WTC11 (cell line): ENCODE results near the gene MAPRE2. TPM values are rescaled to one million over a fixed set of nuclear protein-coding genes. Genes with fewer than 3 reads are reported as not detected.

ENCODE experiments used
- ATAC-seq: fragments of 200-7000 bp; cut with Tn5 transposase; 2 replicates; pipeline ENCODE4 v1.10.0; 2021; ENCODE audit warnings: mild to moderate bottlenecking, moderate library complexity
- CTCF ChIA-PET: fragments of 300-600 bp; sonication (Branson Sonifier 250); formaldehyde crosslinking; loops from one replicate; lab custom pipeline; 2021; ENCODE audit warnings: antibody characterized with exemption; lab: Charles Lee
- POLR2A ChIA-PET: fragments of 350-600 bp; sonication (Branson Sonifier 250); formaldehyde crosslinking; loops from one replicate; lab custom pipeline; 2021; ENCODE audit warnings: antibody characterized with exemption; lab: Charles Lee
- DNase-seq: peaks from one replicate; pipeline ENCODE4 v3.0.0; 2021; ENCODE audit warnings: low spot score
- H3K27ac Mint-ChIP-seq: 2 replicates; pipeline ENCODE4 v1.8.0; 2021; ENCODE audit warnings: mixed read lengths
- H3K27me3 Mint-ChIP-seq: 2 replicates; pipeline ENCODE4 v1.8.0; 2021; ENCODE audit warnings: low read depth, mild to moderate bottlenecking, moderate library complexity, mixed read lengths
- H3K36me3 Mint-ChIP-seq: 2 replicates; pipeline ENCODE4 v1.8.0; 2021; ENCODE audit warnings: mixed read lengths
- H3K4me1 Mint-ChIP-seq: 2 replicates; pipeline ENCODE4 v1.8.0; 2022; ENCODE audit warnings: mixed read lengths
- H3K4me3 Mint-ChIP-seq: 2 replicates; pipeline ENCODE4 v1.8.0; 2021; ENCODE audit warnings: mild to moderate bottlenecking, moderate library complexity, mixed read lengths
- H3K9me3 Mint-ChIP-seq: 2 replicates; pipeline ENCODE4 v1.8.0; 2021; ENCODE audit warnings: mixed read lengths
- CBFB ChIP-seq: sonication (generic); formaldehyde crosslinking; IDR thresholded peaks from 2 replicates; pipeline ENCODE4 v1.8.1; 2022; ENCODE audit warnings: mild to moderate bottlenecking, low read depth, missing genetic modification reagents
- EMX1 ChIP-seq: fragments of 250-450 bp; sonication (Bioruptor Pico); IDR thresholded peaks from 2 replicates; pipeline ENCODE4 v1.8.0; 2021; ENCODE audit warnings: mild to moderate bottlenecking
- ESRRA ChIP-seq: sonication (generic); formaldehyde crosslinking; IDR thresholded peaks from 2 replicates; pipeline ENCODE4 v1.8.1; 2022; ENCODE audit warnings: mild to moderate bottlenecking, missing genetic modification reagents, borderline replicate concordance
- FOXP1 ChIP-seq: sonication (generic); formaldehyde crosslinking; IDR thresholded peaks from 2 replicates; pipeline ENCODE4 v1.8.0; 2022; ENCODE audit warnings: missing genetic modification reagents, mild to moderate bottlenecking, moderate library complexity, borderline replicate concordance
- GRHL2 ChIP-seq: fragments of 250-450 bp; sonication (Bioruptor Pico); IDR thresholded peaks from 2 replicates; pipeline ENCODE4 v1.8.0; 2022; ENCODE audit warnings: mild to moderate bottlenecking, moderate library complexity; ENCODE audit not compliant: insufficient replicate concordance, severe bottlenecking
- GTF2I ChIP-seq: fragments of 250-450 bp; sonication (Bioruptor Pico); conservative IDR thresholded peaks from 2 replicates; pipeline ENCODE4 v1.4.0; 2021; ENCODE audit warnings: mild to moderate bottlenecking
- HMGA2 ChIP-seq: fragments of 250-450 bp; sonication (Bioruptor Pico); IDR thresholded peaks from 2 replicates; pipeline ENCODE4 v1.4.0; 2021; ENCODE audit warnings: mild to moderate bottlenecking, moderate library complexity
- MYBL2 ChIP-seq: sonication (generic); formaldehyde crosslinking; IDR thresholded peaks from 2 replicates; pipeline ENCODE4 v1.8.1; 2023; ENCODE audit warnings: mild to moderate bottlenecking, moderate library complexity, missing genetic modification reagents
- NR3C1 ChIP-seq: sonication (generic); formaldehyde crosslinking; conservative IDR thresholded peaks from 2 replicates; pipeline ENCODE4 v1.8.1; 2023; ENCODE audit warnings: low read depth, mild to moderate bottlenecking, missing genetic modification reagents
- PRRX2 ChIP-seq: fragments of 250-450 bp; sonication (Bioruptor Pico); IDR thresholded peaks from 2 replicates; pipeline ENCODE4 v1.8.0; 2021; ENCODE audit warnings: mild to moderate bottlenecking
- RELA ChIP-seq: sonication (generic); formaldehyde crosslinking; IDR thresholded peaks from 2 replicates; pipeline ENCODE4 v1.8.1; 2022; ENCODE audit warnings: missing genetic modification reagents, mild to moderate bottlenecking, borderline replicate concordance
- RORB ChIP-seq: fragments of 250-450 bp; sonication (Bioruptor Pico); IDR thresholded peaks from 2 replicates; pipeline ENCODE4 v1.9.0; 2021; ENCODE audit warnings: mild to moderate bottlenecking
- ZBTB21 ChIP-seq: sonication (generic); formaldehyde crosslinking; IDR thresholded peaks from 2 replicates; pipeline ENCODE4 v1.8.1; 2023; ENCODE audit warnings: mild to moderate bottlenecking, missing genetic modification reagents, borderline replicate concordance
- ZBTB43 ChIP-seq: sonication (generic); formaldehyde crosslinking; IDR thresholded peaks from 2 replicates; pipeline ENCODE4 v1.8.1; 2023; ENCODE audit warnings: mild to moderate bottlenecking, missing genetic modification reagents
- ZNF317 ChIP-seq: sonication (generic); formaldehyde crosslinking; IDR thresholded peaks from 2 replicates; pipeline ENCODE4 v1.8.1; 2023; ENCODE audit warnings: low read depth, mild to moderate bottlenecking, moderate library complexity, missing genetic modification reagents, borderline replicate concordance
- ZNF396 ChIP-seq: fragments of 250-450 bp; sonication (Bioruptor Pico); IDR thresholded peaks from 2 replicates; pipeline ENCODE4 v1.8.0; 2021; ENCODE audit warnings: mild to moderate bottlenecking, moderate library complexity, borderline replicate concordance
- ZNF423 ChIP-seq: fragments of 250-450 bp; sonication (Bioruptor Pico); IDR thresholded peaks from 2 replicates; pipeline ENCODE4 v2.1.2; 2022; ENCODE audit warnings: mild to moderate bottlenecking, moderate library complexity
- ZNF671 ChIP-seq: fragments of 250-450 bp; sonication (Bioruptor Pico); IDR thresholded peaks from 2 replicates; pipeline ENCODE4 v1.8.0; 2021; ENCODE audit warnings: mild to moderate bottlenecking
- total RNA-seq: library from RNA; stranded (reverse); gene quantifications from 3 replicates; pipeline ENCODE4 v1.2.3, GENCODE V29; 2021
- TF ChIP-seq, protein P1 (sequence below): fragments of 250-450 bp; sonication (Bioruptor Pico); IDR thresholded peaks from 2 replicates; pipeline ENCODE4 v1.9.0; 2021; ENCODE audit warnings: mild to moderate bottlenecking
- TF ChIP-seq, protein P2 (sequence below): sonication (generic); formaldehyde crosslinking; IDR thresholded peaks from 2 replicates; pipeline ENCODE4 v1.8.0; 2023; ENCODE audit warnings: mild to moderate bottlenecking, missing genetic modification reagents
- TF ChIP-seq, protein P3 (sequence below): sonication (generic); formaldehyde crosslinking; IDR thresholded peaks from 2 replicates; pipeline ENCODE4 v1.8.1; 2022; ENCODE audit warnings: missing genetic modification reagents, borderline replicate concordance
- TF ChIP-seq, protein P4 (sequence below): sonication (generic); formaldehyde crosslinking; IDR thresholded peaks from 2 replicates; pipeline ENCODE4 v1.8.1; 2022; ENCODE audit warnings: low read depth, missing genetic modification reagents, borderline replicate concordance

The MAPRE2 gene
- total RNA-seq, 1 experiment from 2014 or later, result 20.4 TPM

GRCh38 chr18:35186291-35187034 is 145.2 kb downstream of the MAPRE2 start:
- no peaks in the 10 kb centered on the region for H3K27me3 Mint-ChIP-seq

DNA sequence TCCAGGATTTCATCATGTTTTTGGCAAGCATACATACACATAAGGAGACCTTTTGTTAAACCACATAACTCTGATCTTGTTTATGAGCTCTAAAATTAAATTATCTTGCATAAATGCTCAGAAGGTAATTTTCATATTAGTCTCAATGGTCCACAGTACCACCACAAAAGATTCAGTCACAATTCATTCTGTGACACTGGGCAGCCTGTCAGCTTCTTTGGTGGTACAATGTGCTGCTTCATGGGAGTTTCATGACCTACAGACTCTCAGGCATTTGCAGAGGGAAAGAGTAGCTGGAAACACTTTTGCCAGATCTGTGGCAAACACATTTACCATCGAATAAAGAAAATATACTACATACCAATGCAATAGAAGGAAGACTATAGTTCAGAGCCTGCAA is 148.3 kb downstream of the MAPRE2 start:
- no peak overlapping the region for H3K4me3 Mint-ChIP-seq
- DNase-seq, result no peak
- H3K4me1 Mint-ChIP-seq, result peaks cover 61% of the 10 kb centered on the region
- H3K27me3 Mint-ChIP-seq, result peaks cover 3% of the 10 kb centered on the region; the same call in 1 of the 2 replicates
- CTCF ChIA-PET, result no interaction called here
- no peak overlapping the region; the same call in 1 of the 2 replicates for H3K27ac Mint-ChIP-seq
- no peak for ATAC-seq
- no peaks in the 10 kb centered on the region for H3K36me3 Mint-ChIP-seq
- TF ChIP-seq ZNF317 (CRISPR knock-in tag) (no peak), ZBTB21 (CRISPR knock-in tag) (no peak), RELA (CRISPR knock-in tag) (no peak), EMX1 (CRISPR knock-in tag) (no peak), GRHL2 (CRISPR knock-in tag) (no peak), RORB (no peak), NR3C1 (CRISPR knock-in tag) (no peak), HMGA2 (CRISPR knock-in tag) (no peak), ZBTB43 (no peak), PRRX2 (CRISPR knock-in tag) (no peak), MYBL2 (no peak), ZNF671 (CRISPR knock-in tag) (no peak), CBFB (CRISPR knock-in tag) (no peak), GTF2I (CRISPR knock-in tag) (no peak), ZNF396 (no peak), FOXP1 (CRISPR knock-in tag) (no peak)
- TF ChIP-seq, protein P1, sequence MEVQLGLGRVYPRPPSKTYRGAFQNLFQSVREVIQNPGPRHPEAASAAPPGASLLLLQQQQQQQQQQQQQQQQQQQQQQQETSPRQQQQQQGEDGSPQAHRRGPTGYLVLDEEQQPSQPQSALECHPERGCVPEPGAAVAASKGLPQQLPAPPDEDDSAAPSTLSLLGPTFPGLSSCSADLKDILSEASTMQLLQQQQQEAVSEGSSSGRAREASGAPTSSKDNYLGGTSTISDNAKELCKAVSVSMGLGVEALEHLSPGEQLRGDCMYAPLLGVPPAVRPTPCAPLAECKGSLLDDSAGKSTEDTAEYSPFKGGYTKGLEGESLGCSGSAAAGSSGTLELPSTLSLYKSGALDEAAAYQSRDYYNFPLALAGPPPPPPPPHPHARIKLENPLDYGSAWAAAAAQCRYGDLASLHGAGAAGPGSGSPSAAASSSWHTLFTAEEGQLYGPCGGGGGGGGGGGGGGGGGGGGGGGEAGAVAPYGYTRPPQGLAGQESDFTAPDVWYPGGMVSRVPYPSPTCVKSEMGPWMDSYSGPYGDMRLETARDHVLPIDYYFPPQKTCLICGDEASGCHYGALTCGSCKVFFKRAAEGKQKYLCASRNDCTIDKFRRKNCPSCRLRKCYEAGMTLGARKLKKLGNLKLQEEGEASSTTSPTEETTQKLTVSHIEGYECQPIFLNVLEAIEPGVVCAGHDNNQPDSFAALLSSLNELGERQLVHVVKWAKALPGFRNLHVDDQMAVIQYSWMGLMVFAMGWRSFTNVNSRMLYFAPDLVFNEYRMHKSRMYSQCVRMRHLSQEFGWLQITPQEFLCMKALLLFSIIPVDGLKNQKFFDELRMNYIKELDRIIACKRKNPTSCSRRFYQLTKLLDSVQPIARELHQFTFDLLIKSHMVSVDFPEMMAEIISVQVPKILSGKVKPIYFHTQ (CRISPR knock-in tag), result no peak
- TF ChIP-seq, protein P2, sequence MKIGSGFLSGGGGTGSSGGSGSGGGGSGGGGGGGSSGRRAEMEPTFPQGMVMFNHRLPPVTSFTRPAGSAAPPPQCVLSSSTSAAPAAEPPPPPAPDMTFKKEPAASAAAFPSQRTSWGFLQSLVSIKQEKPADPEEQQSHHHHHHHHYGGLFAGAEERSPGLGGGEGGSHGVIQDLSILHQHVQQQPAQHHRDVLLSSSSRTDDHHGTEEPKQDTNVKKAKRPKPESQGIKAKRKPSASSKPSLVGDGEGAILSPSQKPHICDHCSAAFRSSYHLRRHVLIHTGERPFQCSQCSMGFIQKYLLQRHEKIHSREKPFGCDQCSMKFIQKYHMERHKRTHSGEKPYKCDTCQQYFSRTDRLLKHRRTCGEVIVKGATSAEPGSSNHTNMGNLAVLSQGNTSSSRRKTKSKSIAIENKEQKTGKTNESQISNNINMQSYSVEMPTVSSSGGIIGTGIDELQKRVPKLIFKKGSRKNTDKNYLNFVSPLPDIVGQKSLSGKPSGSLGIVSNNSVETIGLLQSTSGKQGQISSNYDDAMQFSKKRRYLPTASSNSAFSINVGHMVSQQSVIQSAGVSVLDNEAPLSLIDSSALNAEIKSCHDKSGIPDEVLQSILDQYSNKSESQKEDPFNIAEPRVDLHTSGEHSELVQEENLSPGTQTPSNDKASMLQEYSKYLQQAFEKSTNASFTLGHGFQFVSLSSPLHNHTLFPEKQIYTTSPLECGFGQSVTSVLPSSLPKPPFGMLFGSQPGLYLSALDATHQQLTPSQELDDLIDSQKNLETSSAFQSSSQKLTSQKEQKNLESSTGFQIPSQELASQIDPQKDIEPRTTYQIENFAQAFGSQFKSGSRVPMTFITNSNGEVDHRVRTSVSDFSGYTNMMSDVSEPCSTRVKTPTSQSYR (CRISPR knock-in tag), result no peak
- TF ChIP-seq, protein P3, sequence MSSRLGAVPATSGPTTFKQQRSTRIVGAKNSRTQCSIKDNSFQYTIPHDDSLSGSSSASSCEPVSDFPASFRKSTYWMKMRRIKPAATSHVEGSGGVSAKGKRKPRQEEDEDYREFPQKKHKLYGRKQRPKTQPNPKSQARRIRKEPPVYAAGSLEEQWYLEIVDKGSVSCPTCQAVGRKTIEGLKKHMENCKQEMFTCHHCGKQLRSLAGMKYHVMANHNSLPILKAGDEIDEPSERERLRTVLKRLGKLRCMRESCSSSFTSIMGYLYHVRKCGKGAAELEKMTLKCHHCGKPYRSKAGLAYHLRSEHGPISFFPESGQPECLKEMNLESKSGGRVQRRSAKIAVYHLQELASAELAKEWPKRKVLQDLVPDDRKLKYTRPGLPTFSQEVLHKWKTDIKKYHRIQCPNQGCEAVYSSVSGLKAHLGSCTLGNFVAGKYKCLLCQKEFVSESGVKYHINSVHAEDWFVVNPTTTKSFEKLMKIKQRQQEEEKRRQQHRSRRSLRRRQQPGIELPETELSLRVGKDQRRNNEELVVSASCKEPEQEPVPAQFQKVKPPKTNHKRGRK (CRISPR knock-in tag), result no peak
- TF ChIP-seq, protein P4, sequence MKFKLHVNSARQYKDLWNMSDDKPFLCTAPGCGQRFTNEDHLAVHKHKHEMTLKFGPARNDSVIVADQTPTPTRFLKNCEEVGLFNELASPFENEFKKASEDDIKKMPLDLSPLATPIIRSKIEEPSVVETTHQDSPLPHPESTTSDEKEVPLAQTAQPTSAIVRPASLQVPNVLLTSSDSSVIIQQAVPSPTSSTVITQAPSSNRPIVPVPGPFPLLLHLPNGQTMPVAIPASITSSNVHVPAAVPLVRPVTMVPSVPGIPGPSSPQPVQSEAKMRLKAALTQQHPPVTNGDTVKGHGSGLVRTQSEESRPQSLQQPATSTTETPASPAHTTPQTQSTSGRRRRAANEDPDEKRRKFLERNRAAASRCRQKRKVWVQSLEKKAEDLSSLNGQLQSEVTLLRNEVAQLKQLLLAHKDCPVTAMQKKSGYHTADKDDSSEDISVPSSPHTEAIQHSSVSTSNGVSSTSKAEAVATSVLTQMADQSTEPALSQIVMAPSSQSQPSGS, result no peak
- TF ChIP-seq, all 79 proteins: peak for 0
- no peaks in the 10 kb centered on the region for H3K9me3 Mint-ChIP-seq
- POLR2A ChIA-PET, result no interaction called here

More at GRCh38 chr18:35186291-35187034, 145.2 kb downstream of the MAPRE2 start:
- H3K9me3 Mint-ChIP-seq, result no peaks in the 10 kb centered on the region
- DNase-seq, result no peak
- ATAC-seq, result no peak
- ChIA-PET CTCF (interaction anchor here (1.1 to 1.2 kb wide), 2 partner anchors 43 to 44 kb away, joined by 3 read pairs; no protein-coding TSS in a partner anchor), POLR2A (no interaction called here)
- H3K27ac Mint-ChIP-seq, result no peak overlapping the region
- no peaks in the 10 kb centered on the region for H3K36me3 Mint-ChIP-seq
- no peak for TF ChIP-seq ZNF423 (CRISPR knock-in tag)
- TF ChIP-seq NR3C1 (CRISPR knock-in tag), result no peak
- TF ChIP-seq ZNF671 (CRISPR knock-in tag), result no peak
- no peak for TF ChIP-seq ESRRA (CRISPR knock-in tag)
- H3K4me1 Mint-ChIP-seq, result peaks cover 43% of the 10 kb centered on the region
- H3K4me3 Mint-ChIP-seq, result no peak overlapping the region
